ENCODE results near the gene OXSR1. TPM values are rescaled to one million over a fixed set of nuclear protein-coding genes. Genes with fewer than 3 reads are reported as not detected.

The OXSR1 gene
- total RNA-seq, 4 donors from 2014 or later = 27.0 to 46.7 (median 32.9) TPM

- H3K36me3 ChIP-seq = peaks cover 0 to 9% (median 0%) of the 10 kb centered on the region in 4 donors
- no peak overlapping the region for H3K4me3 ChIP-seq
- TF ChIP-seq EP300 (IDR thresholded peaks at IDR 0.05) = no peak
- no peak for TF ChIP-seq CTCF (IDR thresholded peaks at IDR 0.05)
- no peak for TF ChIP-seq POLR2AphosphoS5 (IDR thresholded peaks at IDR 0.05)
- TF ChIP-seq POLR2A (IDR thresholded peaks at IDR 0.05; ENCODE audit: low read depth) = no peak
- peaks cover 8 to 27% (median 16%) of the 10 kb centered on the region in 4 donors for H3K4me1 ChIP-seq
- 92% methylated on average over 2 of the region's 2 CpGs for WGBS
- DNase-seq (ENCODE audit: extremely low spot score) = no peak
- H3K9me3 ChIP-seq = no peaks in the 10 kb centered on the region
- no peak overlapping the region for H3K27ac ChIP-seq (replicated peaks in 1 of 4)
- intact Hi-C loops (cut with DNase I) = no loop called here
- no peaks in the 10 kb centered on the region for H3K27me3 ChIP-seq
Observed at GRCh38 chr3:38210141-38210757, 44.9 kb downstream of the OXSR1 start.

GRCh38 chr3:38212141-38212540, 46.8 kb downstream of the OXSR1 start:
- TF ChIP-seq EP300 (IDR thresholded peaks at IDR 0.05) = no peak
- no peak for TF ChIP-seq CTCF (IDR thresholded peaks at IDR 0.05)
- no peak for TF ChIP-seq POLR2AphosphoS5 (IDR thresholded peaks at IDR 0.05)
- no peak for TF ChIP-seq POLR2A (IDR thresholded peaks at IDR 0.05; ENCODE audit: low read depth)
- peaks cover 4 to 25% (median 15%) of the 10 kb centered on the region in 4 donors for H3K4me1 ChIP-seq
- 58% methylated on average over 1 of the region's 1 CpG for WGBS
- intact Hi-C loops (cut with DNase I) = no loop called here
- no peak for DNase-seq (ENCODE audit: extremely low spot score)
- no peaks in the 10 kb centered on the region for H3K27me3 ChIP-seq
- H3K4me3 ChIP-seq = no peak overlapping the region
- H3K36me3 ChIP-seq = peaks cover 0 to 20% (median 3%) of the 10 kb centered on the region in 4 donors
- H3K9me3 ChIP-seq = no peaks in the 10 kb centered on the region
- no peak overlapping the region for H3K27ac ChIP-seq (replicated peaks in 1 of 4)

GRCh38 chr3:38214560-38214959, 49.2 kb downstream of the OXSR1 start:
- no peaks in the 10 kb centered on the region for H3K27me3 ChIP-seq
- intact Hi-C loops (cut with DNase I) = no loop called here
- H3K4me1 ChIP-seq = peaks cover 0 to 20% (median 13%) of the 10 kb centered on the region in 4 donors
- H3K4me3 ChIP-seq = no peak overlapping the region
- H3K36me3 ChIP-seq = peaks cover 0 to 15% (median 3%) of the 10 kb centered on the region in 4 donors
- 91% methylated on average over 2 of the region's 2 CpGs for WGBS
- H3K27ac ChIP-seq (replicated peaks in 1 of 4) = no peak overlapping the region
- DNase-seq (ENCODE audit: extremely low spot score) = no peak
- H3K9me3 ChIP-seq = no peaks in the 10 kb centered on the region
- TF ChIP-seq POLR2A (IDR thresholded peaks at IDR 0.05; ENCODE audit: low read depth) (no peak), EP300 (IDR thresholded peaks at IDR 0.05) (no peak), POLR2AphosphoS5 (IDR thresholded peaks at IDR 0.05) (no peak), CTCF (IDR thresholded peaks at IDR 0.05) (no peak)

GRCh38 chr3:38219609-38220197, 54.4 kb downstream of the OXSR1 start:
- no peak for TF ChIP-seq EP300 (IDR thresholded peaks at IDR 0.05)
- TF ChIP-seq POLR2A (IDR thresholded peaks at IDR 0.05; ENCODE audit: low read depth) = no peak
- TF ChIP-seq CTCF (IDR thresholded peaks at IDR 0.05) = no peak
- no peak for TF ChIP-seq POLR2AphosphoS5 (IDR thresholded peaks at IDR 0.05)
- H3K4me3 ChIP-seq = no peak overlapping the region
- 98% methylated on average over 3 of the region's 3 CpGs for WGBS
- H3K9me3 ChIP-seq = no peaks in the 10 kb centered on the region
- no peak overlapping the region for H3K27ac ChIP-seq (replicated peaks in 1 of 4)
- no peaks in the 10 kb centered on the region for H3K4me1 ChIP-seq
- no peaks in the 10 kb centered on the region for H3K27me3 ChIP-seq
- DNase-seq (ENCODE audit: extremely low spot score) = no peak
- intact Hi-C loops (cut with DNase I) = no loop called here
- peaks cover 8 to 32% (median 24%) of the 10 kb centered on the region in 4 donors for H3K36me3 ChIP-seq

Measured in esophagus muscularis mucosa (tissue), 4 donors.